Measurements from ENCODE around the gene METTL4.

Gene METTL4

DNA sequence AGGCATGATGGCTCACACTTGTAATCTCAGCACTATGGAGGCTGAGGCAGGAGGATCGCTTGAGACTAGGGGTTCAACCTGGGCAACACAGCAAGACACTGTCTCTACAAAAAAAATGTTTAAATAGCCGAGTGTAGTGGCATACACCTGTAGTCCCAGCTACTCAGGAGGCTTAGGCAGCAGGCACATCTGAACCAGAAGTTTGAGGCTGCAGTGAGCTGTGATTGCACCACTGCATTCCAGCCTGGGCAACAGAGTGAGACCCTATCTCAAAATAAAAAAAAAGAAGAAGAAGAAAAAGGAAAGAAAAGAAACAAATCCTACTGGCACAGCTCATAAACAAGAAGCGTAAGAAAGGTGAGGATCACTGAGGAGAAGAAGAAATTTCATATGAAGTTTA is 19.9 kb downstream of the METTL4 start:
- in situ Hi-C loops (cut with MboI; ENCODE audit: low pct_unique_long_range_greater_than_20kb, low sequenced_read_pairs, unreplicated experiment), result no loop called here
- TF ChIP-seq, protein P1, sequence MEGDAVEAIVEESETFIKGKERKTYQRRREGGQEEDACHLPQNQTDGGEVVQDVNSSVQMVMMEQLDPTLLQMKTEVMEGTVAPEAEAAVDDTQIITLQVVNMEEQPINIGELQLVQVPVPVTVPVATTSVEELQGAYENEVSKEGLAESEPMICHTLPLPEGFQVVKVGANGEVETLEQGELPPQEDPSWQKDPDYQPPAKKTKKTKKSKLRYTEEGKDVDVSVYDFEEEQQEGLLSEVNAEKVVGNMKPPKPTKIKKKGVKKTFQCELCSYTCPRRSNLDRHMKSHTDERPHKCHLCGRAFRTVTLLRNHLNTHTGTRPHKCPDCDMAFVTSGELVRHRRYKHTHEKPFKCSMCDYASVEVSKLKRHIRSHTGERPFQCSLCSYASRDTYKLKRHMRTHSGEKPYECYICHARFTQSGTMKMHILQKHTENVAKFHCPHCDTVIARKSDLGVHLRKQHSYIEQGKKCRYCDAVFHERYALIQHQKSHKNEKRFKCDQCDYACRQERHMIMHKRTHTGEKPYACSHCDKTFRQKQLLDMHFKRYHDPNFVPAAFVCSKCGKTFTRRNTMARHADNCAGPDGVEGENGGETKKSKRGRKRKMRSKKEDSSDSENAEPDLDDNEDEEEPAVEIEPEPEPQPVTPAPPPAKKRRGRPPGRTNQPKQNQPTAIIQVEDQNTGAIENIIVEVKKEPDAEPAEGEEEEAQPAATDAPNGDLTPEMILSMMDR (IDR thresholded peaks at IDR 0.05; ENCODE audit: extremely low read depth, insufficient read depth, missing control alignments), result no peak
- DNase-seq (ENCODE audit: low spot score), result no peak

DNA sequence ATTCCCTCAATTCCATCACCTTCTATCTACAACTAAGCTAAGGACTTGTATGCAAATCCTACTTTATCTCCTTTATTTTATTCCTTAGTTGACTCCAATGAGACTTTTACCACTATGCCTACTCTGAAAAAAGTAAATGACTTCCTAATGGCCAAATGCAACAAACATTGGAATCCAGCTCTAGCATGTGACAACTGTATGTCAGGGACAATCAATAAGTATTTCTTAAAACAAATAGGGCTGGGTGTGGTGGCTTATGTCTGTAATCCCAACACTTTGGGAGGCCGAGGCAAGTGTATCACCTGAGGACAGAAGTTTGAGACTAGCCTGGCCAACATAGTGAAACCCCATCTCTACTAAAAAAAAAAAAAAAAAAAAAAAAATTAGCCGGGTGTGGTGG is 21.8 kb downstream of the METTL4 start:
- in situ Hi-C loops (cut with MboI; ENCODE audit: low pct_unique_long_range_greater_than_20kb, low sequenced_read_pairs, unreplicated experiment), result loop anchor here (25.0 kb wide), 2 partner anchors 212 to 437 kb away; no protein-coding TSS in a partner anchor

DNA sequence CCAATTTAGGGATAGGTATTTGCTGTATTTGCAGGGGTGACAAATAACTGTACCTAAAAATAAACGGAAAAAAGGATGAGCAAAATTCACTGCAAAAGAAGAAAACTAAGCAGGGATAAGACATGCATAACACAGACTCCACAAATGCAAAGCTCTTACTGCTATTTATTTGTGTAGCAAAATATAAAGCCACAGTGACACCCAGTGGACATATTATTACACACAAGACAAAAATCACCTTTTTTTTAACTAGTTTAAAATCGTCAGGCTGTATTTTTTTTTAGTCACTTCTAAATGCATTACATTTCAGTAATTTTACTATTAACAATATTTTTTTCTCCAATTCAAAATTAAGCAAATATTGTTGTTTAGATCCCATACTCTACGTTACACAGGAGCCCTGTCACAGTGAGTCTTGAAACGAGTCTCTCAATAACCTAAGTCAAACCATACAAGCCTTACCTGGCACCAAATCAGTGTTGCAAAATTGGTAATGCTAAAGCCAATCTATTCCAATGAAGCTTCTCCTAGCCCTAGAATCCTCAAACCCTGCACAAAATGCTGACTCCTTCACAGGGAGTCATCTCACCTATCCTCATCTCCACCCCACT is 23.7 kb downstream of the METTL4 start:
- TF ChIP-seq, protein P1 (IDR thresholded peaks at IDR 0.05; ENCODE audit: extremely low read depth, insufficient read depth, missing control alignments), result peak; percentile 56
- DNase-seq (ENCODE audit: low spot score), result peak; percentile 42
- in situ Hi-C loops (cut with MboI; ENCODE audit: low pct_unique_long_range_greater_than_20kb, low sequenced_read_pairs, unreplicated experiment), result loop anchor here (25.0 kb wide), 2 partner anchors 210 to 435 kb away; no protein-coding TSS in a partner anchor

More for the DNA sequence above, 21.8 kb downstream of the METTL4 start:
- TF ChIP-seq, protein P1 (IDR thresholded peaks at IDR 0.05; ENCODE audit: extremely low read depth, insufficient read depth, missing control alignments), result no peak
- DNase-seq (ENCODE audit: low spot score), result no peak

DNA sequence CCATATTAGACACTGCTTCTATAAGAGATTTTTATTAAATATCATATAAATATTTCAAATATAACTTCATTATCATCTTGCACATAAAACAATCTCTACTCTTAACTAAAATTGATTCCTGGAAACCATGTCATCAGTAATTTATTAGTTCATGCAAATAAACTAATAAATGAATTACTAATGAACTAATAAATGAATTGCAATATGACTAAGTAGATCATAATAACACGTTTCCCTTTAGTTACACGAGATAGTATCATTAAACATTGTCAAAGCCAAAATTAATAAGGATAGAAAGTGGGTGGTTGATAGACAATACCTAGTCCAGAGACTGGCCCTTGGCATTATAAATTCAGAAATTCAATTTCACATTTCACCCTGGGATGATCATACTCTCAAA is 26.1 kb downstream of the METTL4 start:
- TF ChIP-seq, protein P1 (IDR thresholded peaks at IDR 0.05; ENCODE audit: extremely low read depth, insufficient read depth, missing control alignments), result no peak
- no peak for DNase-seq (ENCODE audit: low spot score)
- in situ Hi-C loops (cut with MboI; ENCODE audit: low pct_unique_long_range_greater_than_20kb, low sequenced_read_pairs, unreplicated experiment), result loop anchor here (25.0 kb wide), 2 partner anchors 208 to 433 kb away; no protein-coding TSS in a partner anchor

DNA sequence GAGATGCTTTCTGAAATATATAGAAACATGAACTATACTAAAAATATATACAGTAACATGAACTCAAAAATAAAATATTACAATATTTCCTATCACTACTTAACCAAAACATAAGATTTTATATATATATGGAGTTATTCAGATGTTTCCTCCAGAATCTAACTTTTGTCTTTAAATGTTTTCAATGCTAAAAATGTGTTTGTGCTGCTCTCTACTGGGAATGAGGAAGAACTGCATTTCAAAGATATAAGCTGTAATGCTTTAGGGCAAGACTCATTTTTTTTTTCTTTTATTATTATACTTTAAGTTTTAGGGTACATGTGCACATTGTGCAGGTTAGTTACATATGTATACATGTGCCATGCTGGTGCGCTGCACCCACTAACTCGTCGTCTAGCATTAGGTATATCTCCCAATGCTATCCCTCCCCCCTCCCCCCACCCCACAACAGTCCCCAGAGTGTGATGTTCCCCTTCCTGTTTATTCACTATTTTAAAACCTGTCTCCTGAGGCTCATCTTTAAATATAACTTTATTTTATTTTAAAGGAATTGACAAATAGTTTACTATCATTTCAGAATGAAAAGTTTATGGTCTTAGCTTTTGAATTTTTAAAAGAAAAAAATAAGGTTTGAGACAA is 29.3 kb downstream of the METTL4 start:
- in situ Hi-C loops (cut with MboI; ENCODE audit: low pct_unique_long_range_greater_than_20kb, low sequenced_read_pairs, unreplicated experiment), result loop anchor here (25.0 kb wide), 2 partner anchors 205 to 430 kb away; no protein-coding TSS in a partner anchor
- TF ChIP-seq, protein P1 (IDR thresholded peaks at IDR 0.05; ENCODE audit: extremely low read depth, insufficient read depth, missing control alignments), result peak; percentile 72
- peak; percentile 21 for DNase-seq (ENCODE audit: low spot score)

DNA sequence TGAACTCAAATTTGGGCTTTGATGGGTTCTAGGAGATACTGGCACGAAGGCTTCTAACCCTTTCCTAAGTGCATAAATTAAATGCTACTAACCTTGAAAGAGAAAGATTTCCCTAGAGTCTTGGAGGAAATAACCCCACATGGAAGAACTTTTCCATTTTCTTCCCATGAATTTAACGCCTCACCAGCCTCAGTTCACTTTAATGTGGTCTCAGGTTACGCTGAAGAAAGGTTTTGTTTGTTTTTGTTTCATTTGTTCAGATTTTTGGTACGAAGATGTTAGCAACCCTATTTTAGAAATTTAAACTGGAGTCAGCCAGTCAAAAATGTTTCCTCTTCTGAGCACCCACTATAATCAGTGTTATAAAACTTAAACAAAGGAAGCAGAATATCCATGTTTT is 30.7 kb downstream of the METTL4 start:
- DNase-seq (ENCODE audit: low spot score), result no peak
- in situ Hi-C loops (cut with MboI; ENCODE audit: low pct_unique_long_range_greater_than_20kb, low sequenced_read_pairs, unreplicated experiment), result loop anchor here (25.0 kb wide), 2 partner anchors 203 to 428 kb away; no protein-coding TSS in a partner anchor
- TF ChIP-seq, protein P1 (IDR thresholded peaks at IDR 0.05; ENCODE audit: extremely low read depth, insufficient read depth, missing control alignments), result no peak

Data from GM13977 (cell line).